UCSD-AML1 (cell line): ENCODE measurements around the gene APP.

Experiments
- DNase-seq: peaks from one replicate; lab custom pipeline; 2025; ENCODE audit not compliant: unreplicated experiment; lab: John Stamatoyannopoulos, UW

The APP gene

GRCh38 chr21:26070121-26070520, 100.4 kb downstream of the APP start:
- no peak for DNase-seq

- DNase-seq, result no peak
These were observed 101.8 kb downstream of the APP start for GRCh38 chr21:26068776-26069175.

- no peak for DNase-seq
These were observed 102.6 kb downstream of the APP start for GRCh38 chr21:26067836-26068594.

- no peak for DNase-seq
These were observed 106.1 kb downstream of the APP start for GRCh38 chr21:26064506-26064905.

- no peak for DNase-seq
These were observed 109.1 kb downstream of the APP start for GRCh38 chr21:26061437-26061836.

- DNase-seq, result no peak
These were observed 110.0 kb downstream of the APP start for GRCh38 chr21:26060335-26061115.

- DNase-seq, result no peak
These were observed 112.9 kb downstream of the APP start for GRCh38 chr21:26057477-26058170.

- no peak for DNase-seq
These were observed 114.7 kb downstream of the APP start for GRCh38 chr21:26055841-26056264.

- DNase-seq, result no peak
These were observed 115.6 kb downstream of the APP start for GRCh38 chr21:26055010-26055409.

- DNase-seq, result no peak
These were observed 118.5 kb downstream of the APP start for GRCh38 chr21:26052057-26052456.

- no peak for DNase-seq
These were observed 119.7 kb downstream of the APP start for GRCh38 chr21:26050857-26051256.

- DNase-seq, result no peak
These were observed 120.8 kb downstream of the APP start for GRCh38 chr21:26049803-26050202.

- peak; percentile 8 for DNase-seq
These were observed 123.1 kb downstream of the APP start for GRCh38 chr21:26047279-26047967.

GRCh38 chr21:26043891-26044290, 126.7 kb downstream of the APP start:
- no peak for DNase-seq

GRCh38 chr21:26042181-26042876, 128.2 kb downstream of the APP start:
- no peak for DNase-seq

- DNase-seq, result no peak
These were observed 129.0 kb downstream of the APP start for GRCh38 chr21:26041431-26042180.

- no peak for DNase-seq
These were observed 133.7 kb downstream of the APP start for GRCh38 chr21:26036916-26037315.

GRCh38 chr21:26032263-26032662, 138.3 kb downstream of the APP start:
- DNase-seq, result no peak

GRCh38 chr21:26028183-26028582, 142.4 kb downstream of the APP start:
- no peak for DNase-seq

- DNase-seq, result no peak
These were observed 142.9 kb downstream of the APP start for GRCh38 chr21:26027696-26028095.
